K562 (cell line): ENCODE results near the gene TBC1D16. TPM values are rescaled to one million over a fixed set of nuclear protein-coding genes. Genes with fewer than 3 reads are reported as not detected.

Experiments used
- ATAC-seq: fragments of 200-7000 bp; cut with Tn5 transposase; 3 replicates; pipeline ENCODE4 v1.9.1; 2020; ENCODE audit warnings: moderate library complexity
- BruUV-seq: library from RNA; stranded (reverse); fragments of 400-500 nt; replicated peaks from 2 replicates; lab custom pipeline; 2021; lab: Mats Ljungman, UMichigan
- CTCF ChIA-PET: fragments of 300-600 bp; formaldehyde crosslinking; extraction: SDS; loops from one replicate; lab custom pipeline; 2021; ENCODE audit warnings: low intra/inter-chr PET ratio; lab: Yijun Ruan, JAX
- POLR2A ChIA-PET: fragments of 300-600, 350-650 bp; sonication (Branson Sonifier 250); formaldehyde crosslinking; extraction: SDS; loops from one replicate; lab custom pipeline; 2021; ENCODE audit warnings: antibody characterized with exemption, inconsistent platforms; lab: Yijun Ruan, JAX
- DNase-seq, 4 experiments: peaks; one replicate each; pipeline versions ENCODE4 v3.0.0 to v3.0.0-alpha.2; 2011 to 2018; ENCODE audit warnings: low spot score in 3 of 4, mixed read lengths in 3 of 4; ENCODE audit errors: extremely low read depth in 1 of 4
- FAIRE-seq: peaks from 2 replicates; lab custom pipeline; 2011; peaks lifted over from hg19 to GRCh38; lab: Jason Lieb, UNC
- H2AFZ ChIP-seq: 2 replicates; pipeline ENCODE4 v1.6.0; 2011; ENCODE audit warnings: low read depth, low read length, control low read depth, inconsistent platforms
- H3K27ac ChIP-seq: fragments of 200-600 bp; 3 replicates; pipeline ENCODE4 v1.8.0; 2011; ENCODE audit warnings: low read depth, mild to moderate bottlenecking, control low read depth, inconsistent platforms, low read length, moderate library complexity, mixed read lengths; ENCODE audit errors: extremely low read depth
- H3K27me3 ChIP-seq, 2 experiments: fragments of 300-600 bp in 1 of 2; 2 replicates in 1 of 2; 3 replicates in 1 of 2; pipeline versions ENCODE4 v1.6.0 to v1.8.0; 2011; ENCODE audit warnings: inconsistent platforms in 2 of 2, low read length in 2 of 2, mild to moderate bottlenecking in 1 of 2, mixed read lengths in 1 of 2, moderate library complexity in 1 of 2; ENCODE audit not compliant: control insufficient read depth in 2 of 2, insufficient read depth in 2 of 2
- H3K36me3 ChIP-seq: fragments of 300-600 bp; 3 replicates; pipeline ENCODE4 v1.8.0; 2011; ENCODE audit warnings: mild to moderate bottlenecking, low read length, inconsistent platforms; ENCODE audit not compliant: control insufficient read depth, insufficient read depth
- H3K4me1 ChIP-seq, 2 experiments: fragments of 200-600 bp in 1 of 2; replicated peaks in 1 of 2; 2 replicates in 1 of 2; 3 replicates in 1 of 2; pipeline versions ENCODE4 v1.5.1 to v1.8.0; 2011; ENCODE audit warnings: inconsistent platforms in 2 of 2, low read length in 2 of 2, mild to moderate bottlenecking in 1 of 2, mixed read lengths in 1 of 2, moderate library complexity in 1 of 2; ENCODE audit not compliant: control insufficient read depth in 2 of 2, insufficient read depth in 2 of 2
- H3K4me2 ChIP-seq: 2 replicates; pipeline ENCODE4 v1.6.1; 2011; ENCODE audit warnings: low read length, control low read depth, inconsistent platforms, mixed read lengths; ENCODE audit not compliant: insufficient read depth
- H3K4me3 ChIP-seq: fragments of 200-600 bp; sonication (generic), shearing (Covaris generic); 2 replicates; pipeline ENCODE4 v1.5.1; 2016; ENCODE audit warnings: control low read depth, inconsistent platforms
- H3K79me2 ChIP-seq: fragments of 200-600 bp; 3 replicates; pipeline ENCODE4 v1.8.0; 2011; ENCODE audit warnings: low read length, inconsistent platforms; ENCODE audit not compliant: control insufficient read depth, insufficient read depth
- H3K9ac ChIP-seq, 2 experiments: 2 replicates each; pipeline versions ENCODE4 v1.6.0 to v1.6.1; 2011; ENCODE audit warnings: low read depth in 2 of 2, low read length in 2 of 2, control low read depth in 1 of 2, inconsistent platforms in 1 of 2, mild to moderate bottlenecking in 1 of 2, mixed read lengths in 1 of 2; ENCODE audit not compliant: insufficient read depth in 1 of 2
- H3K9me1 ChIP-seq: one replicate; pipeline ENCODE4 v1.6.0; 2011; ENCODE audit warnings: inconsistent platforms, mild to moderate bottlenecking, low read length, moderate library complexity; ENCODE audit not compliant: control insufficient read depth, insufficient read depth
- H3K9me3 ChIP-seq: replicated peaks from 2 replicates; pipeline ENCODE4 v1.5.1; 2011; ENCODE audit warnings: low read depth, low read length, inconsistent platforms; ENCODE audit not compliant: control insufficient read depth, insufficient read depth
- H4K20me1 ChIP-seq: replicated peaks from 2 replicates; pipeline ENCODE4 v1.6.1; 2011; ENCODE audit warnings: low read length, inconsistent platforms, mixed read lengths; ENCODE audit not compliant: control insufficient read depth, insufficient read depth
- CEBPB ChIP-seq: fragments of 450-650 bp; IDR thresholded peaks from 2 replicates; pipeline ENCODE4 v1.6.1; 2016; ENCODE audit warnings: missing genetic modification characterization, missing compliant biosample characterization
- CEBPG ChIP-seq, 3 experiments: fragments of 200-800 bp in 1 of 3; sonication (Bioruptor generic) in 1 of 3; sonication (generic) in 1 of 3; formaldehyde crosslinking in 1 of 3; IDR thresholded peaks in 2 of 3; conservative IDR thresholded peaks in 1 of 3; 2 replicates each; pipeline versions ENCODE4 v1.6.1 to v1.8.0; 2016 to 2022; ENCODE audit warnings: missing compliant biosample characterization in 2 of 3, missing genetic modification characterization in 2 of 3, mild to moderate bottlenecking in 1 of 3, missing genetic modification reagents in 1 of 3
- WGBS: fragments of 100-300 bp; shearing (Covaris generic); methylation state at CpG from one replicate; pipeline ENCODE4 v1.1.6; 2016; ENCODE audit warnings: low coverage, mixed read lengths; ENCODE audit not compliant: insufficient coverage; ENCODE audit errors: missing lambda C conversion rate; 5-methylcytosine and 5-hydroxymethylcytosine counted together
- in situ Hi-C: fragments of 300-500 bp; cut with MboI; formaldehyde crosslinking; loops from 4 replicates; pipeline ENCODE4 v1.15.0; 2018; ENCODE audit warnings: inconsistent platforms, mixed read lengths
- intact Hi-C: fragments of 100-400 bp; cut with micrococcal nuclease; formaldehyde crosslinking; loops from 2 replicates; pipeline ENCODE4 v1.14.2; 2022
- polyA plus RNA-seq, 8 experiments: library from polyadenylated mRNA; depleted of rRNA in 4 of 8; stranded (reverse) in 5 of 8; unstranded in 3 of 8; fragments of >200 nt; fragmentation: Nextera tagmentation in 2 of 8; fragmentation: Illumina TruSeq in 1 of 8; extraction: Ambion mirVana in 2 of 8; extraction: Trizol in 1 of 8; gene quantifications; 2 replicates each; pipeline versions ENCODE4 v1.2.1 to v1.2.3, GENCODE V29; 2011 to 2014; ENCODE audit warnings: inconsistent platforms in 1 of 8, missing spikeins in 1 of 8
- total RNA-seq, 7 experiments: library from RNA; depleted of rRNA in 6 of 7; stranded (reverse); fragments of >200 nt in 6 of 7; fragmentation: Illumina TruSeq in 2 of 7; extraction: Trizol in 2 of 7; gene quantifications; 2 replicates each; pipeline versions ENCODE4 v1.2.1 to v1.2.3, GENCODE V29; 2011 to 2021; ENCODE audit warnings: low replicate concordance in 1 of 7
- TF ChIP-seq, protein P1 (sequence below): sonication (generic); formaldehyde crosslinking; IDR thresholded peaks from 2 replicates; pipeline ENCODE4 v1.8.0; 2022; ENCODE audit warnings: mild to moderate bottlenecking, missing genetic modification reagents

Gene TBC1D16
- total and polyA plus RNA-seq, 9 of the 15 experiments (the other 6 are each of a cell fraction or from before 2014, with no cell fraction given) = 0.01 to 0.20 (median 0.03) TPM; not detected in 1

DNA sequence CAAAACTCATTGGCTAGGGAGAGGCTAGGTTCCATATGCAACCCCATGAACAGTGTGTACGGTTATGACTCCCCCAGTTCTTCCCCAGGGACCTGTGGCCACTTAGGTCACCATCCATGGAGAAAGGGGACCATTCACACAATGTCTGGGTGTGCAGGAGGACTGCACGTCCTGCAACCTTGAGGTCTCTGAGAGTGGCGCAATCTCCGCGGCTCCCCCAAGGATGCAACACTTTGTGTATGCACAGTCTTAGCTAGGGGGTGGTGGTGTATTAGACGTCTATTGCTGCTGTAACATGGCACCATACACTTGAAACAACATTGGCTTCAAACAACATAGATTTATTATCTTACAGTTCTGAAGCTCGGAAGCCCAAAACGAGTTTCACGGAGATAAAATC lies 130.8 kb downstream of the TBC1D16 start:
- intact Hi-C loops = no loop called here
- FAIRE-seq = no peak
- BruUV-seq = no TSS peak
- H3K27me3 ChIP-seq = peaks cover 60 to 74% of the 10 kb centered on the region in 2 experiments
- no peak for DNase-seq
- H3K9ac ChIP-seq = no peak overlapping the region
- ChIA-PET CTCF (no interaction called here), POLR2A (interaction anchor here (0.8 to 1.4 kb wide), 2 partner anchors 15 to 102 kb away, joined by 3 to 4 read pairs; no protein-coding TSS in a partner anchor)
- no peaks in the 10 kb centered on the region for H3K36me3 ChIP-seq
- H3K4me1 ChIP-seq = no peaks in the 10 kb centered on the region
- no peaks in the 10 kb centered on the region for H3K79me2 ChIP-seq
- no peak for ATAC-seq
- no peaks in the 10 kb centered on the region for H3K9me1 ChIP-seq
- no peak overlapping the region for H3K27ac ChIP-seq
- H3K4me2 ChIP-seq = no peak overlapping the region
- H3K9me3 ChIP-seq = peaks cover under 1% of the 10 kb centered on the region; the same call in 1 of the 2 replicates
- TF ChIP-seq CEBPB (peak; percentile 47), CEBPG (CRISPR knock-in tag; IDR thresholded peaks at IDR 0.05) (no peak), CEBPG (tag; conservative IDR thresholded peaks at IDR 0.05 in 1 of 2, IDR thresholded peaks at IDR 0.05 in 1 of 2) (0 out of 4 replicates have a peak, but pooled peaks of 1 of the 2 experiments have one; percentile 36)
- TF ChIP-seq, protein P1, sequence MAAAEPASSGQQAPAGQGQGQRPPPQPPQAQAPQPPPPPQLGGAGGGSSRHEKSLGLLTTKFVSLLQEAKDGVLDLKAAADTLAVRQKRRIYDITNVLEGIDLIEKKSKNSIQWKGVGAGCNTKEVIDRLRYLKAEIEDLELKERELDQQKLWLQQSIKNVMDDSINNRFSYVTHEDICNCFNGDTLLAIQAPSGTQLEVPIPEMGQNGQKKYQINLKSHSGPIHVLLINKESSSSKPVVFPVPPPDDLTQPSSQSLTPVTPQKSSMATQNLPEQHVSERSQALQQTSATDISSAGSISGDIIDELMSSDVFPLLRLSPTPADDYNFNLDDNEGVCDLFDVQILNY (CRISPR knock-in tag) = no peak
- in situ Hi-C loops = no loop called here
- H3K4me3 ChIP-seq = no peak overlapping the region
- H2AFZ ChIP-seq = no peak overlapping the region
- WGBS = 14% methylated on average over 9 of the region's 9 CpGs
- H4K20me1 ChIP-seq = no peaks in the 10 kb centered on the region; the same call in 1 of the 2 replicates
